Mesangial cell (primary cell): ENCODE measurements around the gene CFAP206. TPM values are rescaled to one million over a fixed set of nuclear protein-coding genes. Genes with fewer than 3 reads are reported as not detected.

ENCODE experiments used
- total RNA-seq: library from RNA; depleted of rRNA; stranded (reverse); fragments of >200 nt; gene quantifications from 2 replicates; pipeline ENCODE4 v1.2.3, GENCODE V29; 2015

CFAP206 gene, protein sequence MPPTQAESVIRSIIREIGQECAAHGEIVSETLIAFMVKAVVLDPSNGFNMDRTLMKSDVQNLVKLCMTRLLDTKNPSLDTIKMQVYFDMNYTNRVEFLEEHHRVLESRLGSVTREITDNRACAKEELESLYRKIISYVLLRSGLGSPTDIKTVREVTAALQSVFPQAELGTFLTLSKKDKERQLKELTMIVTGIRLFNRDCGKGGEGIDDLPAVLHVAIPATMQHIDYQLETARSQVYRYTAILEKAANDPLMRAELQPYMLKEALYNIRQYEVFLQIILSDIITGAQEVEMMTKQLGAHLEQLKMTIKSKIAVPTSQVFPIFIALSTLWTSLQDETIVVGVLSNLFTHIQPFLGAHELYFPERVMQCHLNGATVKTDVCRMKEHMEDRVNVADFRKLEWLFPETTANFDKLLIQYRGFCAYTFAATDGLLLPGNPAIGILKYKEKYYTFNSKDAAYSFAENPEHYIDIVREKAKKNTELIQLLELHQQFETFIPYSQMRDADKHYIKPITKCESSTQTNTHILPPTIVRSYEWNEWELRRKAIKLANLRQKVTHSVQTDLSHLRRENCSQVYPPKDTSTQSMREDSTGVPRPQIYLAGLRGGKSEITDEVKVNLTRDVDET
- 2.2 TPM in 1 of 2 replicates, not detected in the other for total RNA-seq

DNA sequence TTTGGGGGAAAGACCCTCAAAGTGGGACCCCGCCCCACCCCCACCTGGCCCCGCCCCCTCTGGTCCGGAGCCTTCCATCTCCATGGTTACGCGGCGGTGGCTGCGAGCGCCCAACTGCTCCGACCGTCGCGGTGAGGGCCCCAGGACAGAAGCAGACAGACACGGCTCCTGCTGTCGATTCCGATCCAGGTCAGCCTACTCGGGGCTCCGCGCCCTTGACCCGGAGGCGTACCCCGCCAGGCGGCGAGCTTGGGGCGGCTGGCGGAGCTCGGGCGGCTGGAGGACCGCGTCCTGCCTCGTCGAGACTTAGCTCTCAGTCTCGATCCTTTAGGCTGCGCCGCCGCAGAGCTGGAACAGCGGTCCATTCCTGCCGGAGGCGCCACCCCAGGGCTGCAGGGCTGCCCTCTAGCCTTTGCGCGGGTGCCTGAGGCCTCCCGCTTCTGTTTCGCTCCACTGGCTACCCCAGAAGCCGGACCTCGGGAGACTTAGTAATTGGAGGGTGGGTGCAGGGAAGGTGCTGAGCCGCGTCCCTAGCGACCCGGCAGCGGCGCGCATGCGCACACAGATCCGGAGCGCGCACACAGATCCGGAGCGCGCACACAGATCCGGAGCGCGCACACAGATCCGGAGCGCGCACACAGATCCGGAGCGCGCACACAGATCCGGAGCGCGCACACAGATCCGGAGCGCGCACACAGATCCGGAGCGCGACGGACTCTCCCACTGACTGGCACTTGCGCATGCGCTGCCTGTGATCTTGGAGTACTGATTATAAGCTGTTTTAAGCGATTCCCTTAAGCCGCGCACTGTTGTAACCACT, at the start of gene CFAP206:
Gene CFAP206, plus strand, starts transcription at position 72 of the 820 bp plus-strand sequence. CDS start 1,868 bp downstream, outside the sequence.

DNA sequence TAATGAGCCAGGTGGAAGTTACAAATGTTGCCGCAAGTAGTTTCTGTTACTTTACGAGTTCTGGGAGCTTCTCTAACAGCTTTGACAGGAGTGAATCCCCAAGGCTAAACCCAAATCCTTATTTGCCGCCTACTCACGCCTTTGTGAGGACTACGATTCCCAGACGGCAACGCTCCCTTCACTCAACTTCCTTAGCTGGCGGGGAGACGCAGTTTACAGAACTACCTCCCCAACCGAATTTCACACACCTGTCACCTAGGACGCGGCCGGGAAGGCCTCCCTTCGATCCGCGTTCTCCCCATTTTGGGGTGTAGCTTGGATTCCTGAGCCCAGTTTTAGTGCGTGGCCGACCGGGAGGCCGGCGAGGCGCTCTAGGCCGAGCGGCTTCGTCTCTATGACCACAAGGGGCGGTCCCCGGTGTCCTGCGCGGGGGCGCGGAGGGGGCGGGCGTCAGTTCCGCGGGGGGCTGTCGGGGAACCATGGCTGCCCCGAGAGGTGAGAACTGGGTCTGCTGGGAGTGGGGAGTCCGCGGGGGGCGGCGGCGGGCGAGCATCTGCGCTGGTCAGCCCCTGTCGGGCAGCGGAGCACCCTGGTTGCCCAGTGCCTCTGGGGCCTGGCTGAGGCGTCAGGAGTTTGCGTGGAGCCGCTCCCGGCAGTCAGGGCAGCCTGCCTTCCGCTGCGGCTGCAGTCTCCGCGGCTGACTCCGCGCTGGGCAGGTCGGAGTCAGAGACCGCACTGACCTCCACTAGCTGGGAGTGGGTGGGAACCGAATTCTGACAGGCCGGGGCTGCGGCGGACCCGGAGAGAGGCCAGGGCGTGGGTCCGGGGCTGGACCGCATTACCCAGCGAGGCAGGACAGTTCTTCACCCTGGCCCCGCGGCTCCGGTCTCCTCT, 65.0 kb downstream of the CFAP206 start, which contains the start of gene SLC35A1:
Gene SLC35A1, plus strand, starts transcription at position 450 of the 894 bp plus-strand sequence. Its CDS starts 30 bp downstream, at position 480.

Other genes starting within 250 kb of the CFAP206 start
- 2.0 and 2.7 TPM in 2 replicates for gene SMIM8, start 85.4 kb upstream of the CFAP206 start, total RNA-seq
- not detected in 2 replicates for gene GJB7, start 78.7 kb upstream of the CFAP206 start, total RNA-seq
- 1.6 TPM in 1 of 2 replicates, not detected in the other for gene C6orf163, start 63.2 kb upstream of the CFAP206 start, total RNA-seq
- gene SLC35A1, start 65.0 kb downstream of the CFAP206 start, total RNA-seq, result 5.2 and 10.5 TPM in 2 replicates
- gene RARS2, start 182.0 kb downstream of the CFAP206 start, total RNA-seq, result 16.6 and 20.2 TPM in 2 replicates
- gene ORC3, start 182.2 kb downstream of the CFAP206 start, total RNA-seq, result 9.5 and 17.1 TPM in 2 replicates